NCI-H748 (cell line): ENCODE measurements around the gene MAPK8IP3.

ENCODE experiments used
- DNase-seq: peaks from one replicate; lab custom pipeline; 2025; ENCODE audit not compliant: unreplicated experiment; lab: John Stamatoyannopoulos, UW

Gene MAPK8IP3

GRCh38 chr16:1772362-1772907 is 66.4 kb downstream of the MAPK8IP3 start, which contains the start of gene EME2:
Gene EME2 (plus strand): TSS chr16:1772810. CDS start chr16:1773228, 418 bp downstream.
- DNase-seq: peak; percentile 44

- peak; percentile 87 for DNase-seq
These were observed 67.1 kb downstream of the MAPK8IP3 start, which contains the start of gene MRPS34 for GRCh38 chr16:1772908-1773702. Gene MRPS34 (minus strand): TSS chr16:1773134. CDS start chr16:1773119, 15 bp downstream.

- DNase-seq: peak; percentile 8
These were observed 67.9 kb downstream of the MAPK8IP3 start for GRCh38 chr16:1773703-1774447.

GRCh38 chr16:1774448-1774780 is 68.4 kb downstream of the MAPK8IP3 start:
- DNase-seq: no peak

GRCh38 chr16:1775006-1775845 is 69.2 kb downstream of the MAPK8IP3 start:
- no peak for DNase-seq

GRCh38 chr16:1775846-1776671 is 70.1 kb downstream of the MAPK8IP3 start:
- DNase-seq: no peak

GRCh38 chr16:1776672-1776955 is 70.6 kb downstream of the MAPK8IP3 start:
- no peak for DNase-seq

GRCh38 chr16:1776991-1777374 is 71.0 kb downstream of the MAPK8IP3 start:
- no peak for DNase-seq

GRCh38 chr16:1777375-1778199 is 71.6 kb downstream of the MAPK8IP3 start:
- no peak for DNase-seq

GRCh38 chr16:1778200-1779179 is 72.5 kb downstream of the MAPK8IP3 start:
- no peak for DNase-seq

GRCh38 chr16:1779234-1779701 is 73.3 kb downstream of the MAPK8IP3 start:
- DNase-seq: no peak

GRCh38 chr16:1779741-1780676 is 74.0 kb downstream of the MAPK8IP3 start:
- no peak for DNase-seq

- no peak for DNase-seq
These were observed 74.7 kb downstream of the MAPK8IP3 start for GRCh38 chr16:1780677-1781072.

GRCh38 chr16:1781254-1781653 is 75.3 kb downstream of the MAPK8IP3 start:
- no peak for DNase-seq

GRCh38 chr16:1781758-1782407 is 75.9 kb downstream of the MAPK8IP3 start:
- peak; percentile 43 for DNase-seq

- peak; percentile 99 for DNase-seq
These were observed 76.6 kb downstream of the MAPK8IP3 start, which contains the start of the genes NUBP2 and SPSB3 for GRCh38 chr16:1782408-1783264. Gene NUBP2 (plus strand): TSS chr16:1782960. CDS start chr16:1783021, 61 bp downstream. Gene SPSB3 (minus strand): TSS chr16:1782571. CDS start chr16:1781483, 1,088 bp downstream.
